ENCODE measurements around the gene MICAL2.

MICAL2 gene

DNA sequence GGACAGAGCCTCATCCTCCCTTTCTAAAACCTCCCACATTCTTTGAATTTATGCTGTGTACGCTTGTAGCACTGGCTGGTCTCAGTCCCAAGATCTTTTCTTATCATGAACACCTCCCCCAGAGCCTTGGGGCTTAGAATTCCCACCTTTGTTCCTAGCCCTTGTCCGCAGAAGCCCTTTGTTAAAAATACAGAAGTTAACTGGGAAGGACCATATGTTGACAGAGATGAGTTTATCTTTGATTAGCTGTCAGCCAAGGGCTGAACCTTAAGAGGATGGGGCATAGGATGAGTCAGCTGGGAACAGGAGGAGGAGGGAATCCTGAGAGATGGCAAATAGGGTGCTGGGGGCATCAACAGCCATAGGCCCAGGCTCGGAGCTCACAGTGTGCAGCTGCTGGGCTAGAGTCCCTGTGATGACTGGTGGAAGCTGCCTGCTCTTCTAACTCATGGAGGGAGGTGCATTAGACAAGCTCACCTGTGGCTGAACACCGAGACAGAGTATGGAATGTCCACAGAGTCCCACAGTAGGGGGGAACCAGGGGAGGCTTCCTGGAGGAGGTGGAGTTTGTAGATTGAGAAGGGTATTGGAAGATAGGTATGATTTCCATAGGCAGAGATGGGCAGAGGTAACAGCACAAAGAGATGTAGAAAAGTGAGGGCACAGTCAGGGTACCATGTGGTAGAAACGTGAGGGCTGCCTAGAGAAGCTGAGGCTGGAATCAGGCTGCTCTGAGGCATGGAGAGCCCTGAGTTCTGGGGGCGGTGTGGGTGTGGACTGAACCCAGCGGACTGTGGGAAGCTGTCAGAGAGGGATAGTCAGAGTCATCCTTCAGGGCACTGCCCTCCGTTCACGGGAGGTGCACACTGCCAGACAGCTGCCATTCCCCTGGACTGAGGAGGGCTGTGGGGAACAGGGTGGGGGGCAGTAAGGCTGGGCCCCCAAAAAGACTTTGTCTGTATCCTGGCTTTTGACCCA lies 9.9 kb downstream of the MICAL2 start:
- ChIA-PET CTCF (interaction anchor here (0.5 to 5.5 kb wide), 6 partner anchors 30 to 704 kb away, joined by 3 to 35 read pairs (median 4); no protein-coding TSS in a partner anchor), POLR2A (no interaction called here)
- no peaks in the 10 kb centered on the region for H3K9me3 ChIP-seq (ENCODE audit: control insufficient read depth, insufficient read depth, low read depth, low read length)
- no peak overlapping the region for H3K27ac ChIP-seq (ENCODE audit: extremely low read depth, low read depth, low read length)
- no peak overlapping the region for H3K4me3 ChIP-seq (ENCODE audit: low read depth, low read length)
- H3K4me1 ChIP-seq (ENCODE audit: control insufficient read depth, insufficient read depth, low read length) = no peaks in the 10 kb centered on the region
- no peaks in the 10 kb centered on the region for H3K36me3 ChIP-seq (ENCODE audit: control insufficient read depth in 2 of 2, insufficient read depth in 1 of 2, low read length in 2 of 2)
- peak; percentile 87 for TF ChIP-seq ZFHX2 (tag by site-specific recombination; conservative IDR thresholded peaks at IDR 0.05)
- TF ChIP-seq, protein P1, sequence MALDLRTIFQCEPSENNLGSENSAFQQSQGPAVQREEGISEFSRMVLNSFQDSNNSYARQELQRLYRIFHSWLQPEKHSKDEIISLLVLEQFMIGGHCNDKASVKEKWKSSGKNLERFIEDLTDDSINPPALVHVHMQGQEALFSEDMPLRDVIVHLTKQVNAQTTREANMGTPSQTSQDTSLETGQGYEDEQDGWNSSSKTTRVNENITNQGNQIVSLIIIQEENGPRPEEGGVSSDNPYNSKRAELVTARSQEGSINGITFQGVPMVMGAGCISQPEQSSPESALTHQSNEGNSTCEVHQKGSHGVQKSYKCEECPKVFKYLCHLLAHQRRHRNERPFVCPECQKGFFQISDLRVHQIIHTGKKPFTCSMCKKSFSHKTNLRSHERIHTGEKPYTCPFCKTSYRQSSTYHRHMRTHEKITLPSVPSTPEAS (tag by site-specific recombination; IDR thresholded peaks at IDR 0.05) = no peak
- peak; percentile 64 for TF ChIP-seq EGR2 (tag by site-specific recombination; IDR thresholded peaks at IDR 0.05; ENCODE audit: low read depth)

DNA sequence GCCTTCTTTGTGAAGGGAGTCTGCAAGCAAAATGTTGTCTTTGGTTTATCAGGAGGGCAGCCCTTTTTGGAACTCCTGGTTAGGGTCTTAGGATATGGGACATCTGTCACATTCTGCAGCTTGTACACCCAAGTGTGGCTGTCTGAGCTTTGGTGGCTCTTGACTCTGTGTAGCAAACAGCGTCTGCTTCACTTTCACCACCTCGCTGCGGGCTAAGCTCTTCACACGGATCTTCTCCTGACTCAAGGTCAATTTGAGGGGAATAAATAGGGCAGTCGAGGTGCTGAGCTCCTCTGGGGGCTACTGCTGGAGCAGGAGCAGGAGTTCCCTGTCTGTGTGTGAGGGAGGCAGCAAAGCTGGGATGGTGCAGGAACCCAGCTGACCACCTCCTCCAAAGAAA lies 10.6 kb downstream of the MICAL2 start:
- H3K27ac ChIP-seq (ENCODE audit: extremely low read depth, low read depth, low read length) = no peak overlapping the region
- no peak overlapping the region for H3K4me3 ChIP-seq (ENCODE audit: low read depth, low read length)
- no peaks in the 10 kb centered on the region for H3K4me1 ChIP-seq (ENCODE audit: control insufficient read depth, insufficient read depth, low read length)
- TF ChIP-seq TCF7L2 (IDR thresholded peaks at IDR 0.05; ENCODE audit: borderline replicate concordance, low read depth, low read length) (no peak), ZFHX2 (tag by site-specific recombination; conservative IDR thresholded peaks at IDR 0.05) (no peak), ZNF416 (tag by site-specific recombination; IDR thresholded peaks at IDR 0.05) (no peak), ZFP41 (tag by site-specific recombination; IDR thresholded peaks at IDR 0.05; ENCODE audit: borderline replicate concordance) (no peak), ZBTB8A (tag by site-specific recombination; IDR thresholded peaks at IDR 0.05) (no peak), ZNF350 (tag by site-specific recombination; IDR thresholded peaks at IDR 0.05) (no peak), ZNF623 (tag by site-specific recombination; IDR thresholded peaks at IDR 0.05) (no peak), ZNF132 (tag by site-specific recombination; IDR thresholded peaks at IDR 0.05; ENCODE audit: borderline replicate concordance) (no peak), ZNF140 (tag by site-specific recombination; IDR thresholded peaks at IDR 0.05) (no peak), KLF10 (tag by site-specific recombination; IDR thresholded peaks at IDR 0.05) (no peak)
- ChIA-PET POLR2A (no interaction called here), CTCF (interaction anchor here (0.6 to 5.5 kb wide), 4 partner anchors 13 to 705 kb away, joined by 3 to 35 read pairs (median 4); no protein-coding TSS in a partner anchor)
- no peaks in the 10 kb centered on the region for H3K9me3 ChIP-seq (ENCODE audit: control insufficient read depth, insufficient read depth, low read depth, low read length)
- H3K36me3 ChIP-seq (ENCODE audit: control insufficient read depth in 2 of 2, insufficient read depth in 1 of 2, low read length in 2 of 2) = no peaks in the 10 kb centered on the region

DNA sequence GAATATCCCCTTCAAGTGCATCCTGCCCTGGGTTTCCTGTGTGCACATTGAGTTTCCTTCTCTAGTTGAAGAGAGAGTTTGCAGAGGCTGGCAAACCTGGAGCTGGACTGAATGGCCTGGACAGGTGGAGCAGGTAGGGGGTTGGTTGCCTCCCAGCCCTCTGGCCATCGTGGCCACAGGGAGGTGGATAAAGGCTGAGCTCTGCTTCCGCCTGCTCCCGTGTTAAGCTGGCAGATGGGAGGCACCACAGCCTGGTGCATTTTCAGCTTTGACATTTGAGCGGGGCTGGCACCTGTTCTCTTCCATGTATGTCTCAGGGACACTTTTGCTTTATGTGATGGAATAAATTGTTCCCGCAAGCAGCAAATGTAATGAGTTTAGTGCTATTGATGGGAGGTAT lies 11.1 kb downstream of the MICAL2 start:
- Histone ChIP-seq H3K36me3 (ENCODE audit: control insufficient read depth in 2 of 2, insufficient read depth in 1 of 2, low read length in 2 of 2) (no peaks in the 10 kb centered on the region), H3K9me3 (ENCODE audit: control insufficient read depth, insufficient read depth, low read depth, low read length) (no peaks in the 10 kb centered on the region), H3K27ac (ENCODE audit: extremely low read depth, low read depth, low read length) (no peak overlapping the region), H3K4me1 (ENCODE audit: control insufficient read depth, insufficient read depth, low read length) (no peaks in the 10 kb centered on the region), H3K4me3 (ENCODE audit: low read depth, low read length) (no peak overlapping the region)
- ChIA-PET CTCF (interaction anchor here (0.7 to 5.5 kb wide), 4 partner anchors 13 to 117 kb away, joined by 3 to 35 read pairs (median 4); no protein-coding TSS in a partner anchor), POLR2A (no interaction called here)
- TF ChIP-seq RBAK (tag by site-specific recombination; IDR thresholded peaks at IDR 0.05) (no peak), OVOL3 (tag by site-specific recombination; IDR thresholded peaks at IDR 0.05) (no peak), PBX3 (CRISPR knock-in tag; IDR thresholded peaks at IDR 0.05) (no peak), KLF9 (tag by site-specific recombination; IDR thresholded peaks at IDR 0.05; ENCODE audit: low read depth) (no peak), ELK4 (IDR thresholded peaks at IDR 0.05; ENCODE audit: borderline replicate concordance, low read depth, low read length) (no peak), ZNF792 (tag by site-specific recombination; IDR thresholded peaks at IDR 0.05) (no peak), ZNF791 (tag by site-specific recombination; IDR thresholded peaks at IDR 0.05) (no peak)
- TF ChIP-seq, protein P2, sequence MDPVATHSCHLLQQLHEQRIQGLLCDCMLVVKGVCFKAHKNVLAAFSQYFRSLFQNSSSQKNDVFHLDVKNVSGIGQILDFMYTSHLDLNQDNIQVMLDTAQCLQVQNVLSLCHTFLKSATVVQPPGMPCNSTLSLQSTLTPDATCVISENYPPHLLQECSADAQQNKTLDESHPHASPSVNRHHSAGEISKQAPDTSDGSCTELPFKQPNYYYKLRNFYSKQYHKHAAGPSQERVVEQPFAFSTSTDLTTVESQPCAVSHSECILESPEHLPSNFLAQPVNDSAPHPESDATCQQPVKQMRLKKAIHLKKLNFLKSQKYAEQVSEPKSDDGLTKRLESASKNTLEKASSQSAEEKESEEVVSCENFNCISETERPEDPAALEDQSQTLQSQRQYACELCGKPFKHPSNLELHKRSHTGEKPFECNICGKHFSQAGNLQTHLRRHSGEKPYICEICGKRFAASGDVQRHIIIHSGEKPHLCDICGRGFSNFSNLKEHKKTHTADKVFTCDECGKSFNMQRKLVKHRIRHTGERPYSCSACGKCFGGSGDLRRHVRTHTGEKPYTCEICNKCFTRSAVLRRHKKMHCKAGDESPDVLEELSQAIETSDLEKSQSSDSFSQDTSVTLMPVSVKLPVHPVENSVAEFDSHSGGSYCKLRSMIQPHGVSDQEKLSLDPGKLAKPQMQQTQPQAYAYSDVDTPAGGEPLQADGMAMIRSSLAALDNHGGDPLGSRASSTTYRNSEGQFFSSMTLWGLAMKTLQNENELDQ (tag by site-specific recombination; IDR thresholded peaks at IDR 0.05; ENCODE audit: low read depth) = no peak
- TF ChIP-seq, protein P3, sequence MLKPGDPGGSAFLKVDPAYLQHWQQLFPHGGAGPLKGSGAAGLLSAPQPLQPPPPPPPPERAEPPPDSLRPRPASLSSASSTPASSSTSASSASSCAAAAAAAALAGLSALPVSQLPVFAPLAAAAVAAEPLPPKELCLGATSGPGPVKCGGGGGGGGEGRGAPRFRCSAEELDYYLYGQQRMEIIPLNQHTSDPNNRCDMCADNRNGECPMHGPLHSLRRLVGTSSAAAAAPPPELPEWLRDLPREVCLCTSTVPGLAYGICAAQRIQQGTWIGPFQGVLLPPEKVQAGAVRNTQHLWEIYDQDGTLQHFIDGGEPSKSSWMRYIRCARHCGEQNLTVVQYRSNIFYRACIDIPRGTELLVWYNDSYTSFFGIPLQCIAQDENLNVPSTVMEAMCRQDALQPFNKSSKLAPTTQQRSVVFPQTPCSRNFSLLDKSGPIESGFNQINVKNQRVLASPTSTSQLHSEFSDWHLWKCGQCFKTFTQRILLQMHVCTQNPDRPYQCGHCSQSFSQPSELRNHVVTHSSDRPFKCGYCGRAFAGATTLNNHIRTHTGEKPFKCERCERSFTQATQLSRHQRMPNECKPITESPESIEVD (tag by site-specific recombination; IDR thresholded peaks at IDR 0.05) = no peak
- TF ChIP-seq, protein P1 (tag by site-specific recombination; IDR thresholded peaks at IDR 0.05) = no peak

Measured in HEK293 (cell line).